Mesenteric fat pad (tissue), 1 donor: ENCODE data around the gene KNDC1. TPM values are rescaled to one million over a fixed set of nuclear protein-coding genes. Genes with fewer than 3 reads are reported as not detected.
A peak's percentile ranks its signal among the peaks of the same experiment; 100 is the strongest.
"Not testable (repeated sequence)": the region's sequence is repeated elsewhere in the genome, so short reads cannot be mapped to it uniquely, and the experiment has no call there.

Experiments used
- DNase-seq: peaks from one replicate; pipeline ENCODE4 v3.0.0-alpha.2; 2020; ENCODE audit warnings: low spot score
- long read RNA-seq: library from polyadenylated mRNA; unstranded; transcript quantifications from one replicate; pipeline ENCODE4 v2.0.0, GENCODE V29; 2020
- total RNA-seq: library from RNA; stranded (reverse); fragmentation: NEBNext Ultra II Directional; extraction: Animal tissue kit (Norgen Biotek cat#: 25700); gene quantifications from one replicate; pipeline ENCODE4 v1.2.1, GENCODE V29; 2021
- donor health status: DM: yes; HTN: yes; CAD: no.

Gene KNDC1
- 0.13 TPM for total RNA-seq
- long read RNA-seq, result 0 reads

DNA sequence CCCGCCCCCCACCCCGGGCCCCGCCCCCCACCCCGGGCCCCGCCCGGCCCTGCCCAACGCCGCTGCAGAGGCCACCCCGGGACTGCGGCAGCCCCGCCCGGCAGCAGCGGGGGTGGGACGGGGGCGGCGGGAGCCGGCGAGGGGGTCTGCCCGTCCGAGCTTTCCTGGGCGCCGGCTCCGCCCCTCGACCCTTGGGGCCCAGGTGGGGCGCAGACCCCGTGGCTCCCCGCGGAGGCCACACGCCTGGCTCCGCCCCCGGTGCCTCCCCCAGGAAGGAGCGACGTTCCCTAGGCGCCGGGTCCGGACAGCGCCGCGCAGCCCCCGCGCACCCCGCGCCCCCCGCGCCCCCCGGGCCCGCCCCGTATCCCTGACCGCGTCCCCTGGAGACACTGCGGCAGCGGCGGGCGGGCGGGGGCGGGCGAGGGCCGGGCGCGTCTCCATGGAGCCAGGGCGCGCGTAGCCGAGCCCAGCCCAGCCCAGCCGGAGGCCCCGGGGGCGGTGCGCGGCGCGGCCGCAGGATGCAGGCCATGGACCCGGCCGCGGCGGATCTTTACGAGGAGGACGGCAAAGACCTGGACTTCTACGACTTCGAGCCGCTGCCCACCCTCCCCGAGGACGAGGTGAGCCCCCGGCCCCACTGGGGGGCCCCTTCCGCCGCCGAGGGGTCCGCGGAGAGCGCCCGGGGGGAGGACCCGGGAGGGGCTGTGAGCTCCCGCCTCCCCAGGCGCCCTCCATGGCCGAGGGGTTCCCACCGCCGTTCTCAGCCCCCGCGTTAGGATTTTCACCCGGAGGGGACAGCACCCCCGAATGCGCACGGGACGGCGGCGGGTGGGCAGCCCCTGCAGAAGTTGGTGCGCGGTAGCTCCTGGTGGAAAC, at the start of gene KNDC1:
Gene KNDC1, plus strand, starts transcription at position 270 of the 876 bp plus-strand sequence. Its CDS starts 249 bp downstream, at position 519.
- DNase-seq, result peak; percentile 85

DNA sequence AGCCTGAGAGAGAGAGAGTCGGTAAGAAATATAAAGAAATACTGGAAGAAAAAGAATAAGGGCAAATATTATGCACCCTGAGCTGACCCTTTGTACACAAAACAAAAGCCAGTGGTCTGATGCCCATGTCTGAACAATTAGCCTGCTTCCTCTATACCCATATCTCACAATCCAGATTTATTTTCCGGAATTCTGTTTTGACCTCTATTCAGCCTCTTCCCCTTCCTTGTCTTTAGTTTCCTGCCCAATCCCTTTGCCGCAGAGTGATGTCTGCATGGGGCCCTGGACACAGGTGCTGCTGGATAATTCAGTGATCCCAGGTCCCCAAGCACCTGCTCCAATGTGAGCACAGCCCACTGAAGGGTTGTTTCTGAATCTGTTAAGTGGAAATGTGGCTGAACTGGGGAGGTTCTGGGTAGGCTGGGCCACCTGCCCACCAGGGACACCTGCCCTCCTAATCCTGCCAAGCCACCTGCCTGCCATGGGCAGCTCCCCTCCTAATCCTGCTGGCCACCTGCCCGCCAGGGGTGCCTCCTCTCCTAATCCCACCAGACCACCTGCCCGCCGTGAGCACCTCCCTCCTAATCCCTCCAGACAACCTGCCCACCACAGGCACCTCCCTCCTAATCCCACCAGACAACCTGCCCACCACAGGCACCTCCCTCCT, 49.3 kb upstream of the KNDC1 start:
- DNase-seq, result no peak

DNA sequence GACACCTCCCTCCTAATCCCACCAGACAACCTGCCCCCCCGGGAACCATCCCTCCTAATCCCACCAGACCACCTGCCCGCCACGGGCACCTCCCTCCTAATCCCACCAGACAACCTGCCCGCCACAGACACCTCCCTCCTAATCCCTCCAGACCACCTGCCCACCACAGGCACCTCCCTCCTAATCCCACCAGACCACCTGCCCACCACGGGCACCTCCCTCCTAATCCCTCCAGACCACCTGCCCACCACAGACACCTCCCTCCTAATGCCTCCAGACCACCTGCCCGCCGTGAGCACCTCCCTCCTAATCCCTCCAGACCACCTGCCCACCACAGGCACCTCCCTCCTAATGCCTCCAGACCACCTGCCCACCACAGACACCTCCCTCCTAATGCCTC, 48.4 kb upstream of the KNDC1 start:
- DNase-seq, result not testable (repeated sequence)

DNA sequence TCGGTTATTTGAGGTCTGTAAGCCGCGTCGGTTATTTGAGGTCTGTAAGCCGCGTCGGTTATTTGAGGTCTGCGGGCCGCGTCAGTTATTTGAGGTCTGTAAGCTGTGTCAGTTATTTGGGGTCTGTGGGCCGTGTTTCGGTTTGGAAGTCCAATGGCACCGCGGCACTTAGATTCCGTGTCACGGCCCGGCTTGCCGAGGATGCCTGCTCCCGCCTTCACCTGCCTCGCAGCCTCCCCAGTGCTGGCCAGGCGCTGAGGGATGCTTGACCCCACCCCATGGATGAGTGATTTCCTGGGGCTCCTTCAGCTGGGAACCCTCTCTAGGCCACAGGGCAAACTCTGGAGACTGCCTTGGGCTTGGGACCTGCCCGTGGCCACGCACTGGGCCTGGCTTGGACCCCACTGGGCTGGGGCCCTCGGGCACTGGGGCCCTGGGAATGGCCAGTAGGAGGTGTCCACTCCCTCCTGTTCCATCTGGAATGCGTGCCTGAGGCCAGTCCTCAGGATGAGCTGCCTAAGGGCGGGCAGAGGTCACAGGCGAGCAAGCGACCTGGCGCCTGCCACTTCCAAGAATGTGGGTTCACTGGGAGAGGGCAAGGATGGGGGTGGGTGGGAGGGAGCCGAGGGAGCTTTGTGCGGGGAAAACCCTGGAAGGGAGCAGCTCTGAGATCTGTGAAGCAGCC, 46.7 kb upstream of the KNDC1 start:
- no peak for DNase-seq

DNA sequence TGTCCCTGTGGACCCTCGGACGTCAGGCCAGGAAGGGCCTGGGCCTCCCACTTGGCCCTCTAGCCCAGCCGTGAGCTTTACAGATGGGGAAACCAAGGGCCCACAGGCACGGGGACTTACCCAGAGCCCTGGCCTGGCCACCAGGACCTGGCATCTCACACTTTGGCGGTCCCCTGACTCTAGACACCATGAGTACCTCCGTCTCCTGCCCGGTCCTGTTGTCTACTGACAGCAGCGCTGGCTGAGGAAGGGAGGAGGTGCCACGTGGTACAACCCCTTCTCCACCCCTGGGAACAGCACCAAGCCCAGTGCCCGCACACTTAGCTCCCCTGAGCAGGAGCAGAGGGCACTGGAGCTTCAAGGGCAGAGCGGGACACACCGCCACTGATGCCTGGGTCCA, 46.2 kb upstream of the KNDC1 start:
- no peak for DNase-seq

DNA sequence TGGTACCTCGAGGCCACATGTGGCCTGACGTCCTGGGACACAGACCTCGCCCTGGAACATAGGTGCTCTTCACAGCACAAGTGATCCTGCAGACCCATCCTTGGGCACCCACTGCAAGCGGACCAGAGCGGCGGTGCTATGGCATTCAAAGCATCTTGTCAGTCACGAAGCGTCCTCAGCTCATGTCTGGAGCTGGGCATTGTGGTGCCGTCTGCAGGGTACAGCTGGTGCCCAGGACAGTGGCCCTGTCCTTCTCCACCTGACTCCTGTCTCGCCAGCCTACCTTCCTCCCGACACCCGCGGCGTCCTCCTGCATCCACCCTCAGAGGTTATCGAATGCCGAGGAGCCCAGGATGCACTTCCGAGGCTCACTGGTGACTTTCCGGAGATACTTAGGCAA, 45.8 kb upstream of the KNDC1 start:
- no peak for DNase-seq

GRCh38 chr10:133114726-133115452, 45.1 kb upstream of the KNDC1 start:
- no peak for DNase-seq

DNA sequence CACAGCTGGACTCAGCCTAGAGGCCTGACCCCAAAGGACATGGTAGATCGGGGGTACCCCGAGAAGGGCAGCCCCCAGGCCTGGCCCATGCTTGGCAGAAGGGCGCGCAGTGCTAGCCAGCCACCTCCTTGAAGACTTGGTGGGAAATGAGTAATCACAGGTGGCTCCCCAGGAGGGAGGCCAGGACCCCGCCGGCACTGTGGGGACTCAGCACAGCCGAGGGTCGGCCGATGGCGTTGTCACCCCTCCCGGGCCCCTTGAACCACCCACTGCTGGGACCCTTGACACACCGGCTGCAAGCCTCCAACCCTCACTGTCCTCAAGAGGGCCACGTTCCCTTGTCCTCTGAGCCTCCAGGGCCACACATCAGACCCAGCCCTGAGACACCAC, 44.6 kb upstream of the KNDC1 start:
- DNase-seq, result no peak

DNA sequence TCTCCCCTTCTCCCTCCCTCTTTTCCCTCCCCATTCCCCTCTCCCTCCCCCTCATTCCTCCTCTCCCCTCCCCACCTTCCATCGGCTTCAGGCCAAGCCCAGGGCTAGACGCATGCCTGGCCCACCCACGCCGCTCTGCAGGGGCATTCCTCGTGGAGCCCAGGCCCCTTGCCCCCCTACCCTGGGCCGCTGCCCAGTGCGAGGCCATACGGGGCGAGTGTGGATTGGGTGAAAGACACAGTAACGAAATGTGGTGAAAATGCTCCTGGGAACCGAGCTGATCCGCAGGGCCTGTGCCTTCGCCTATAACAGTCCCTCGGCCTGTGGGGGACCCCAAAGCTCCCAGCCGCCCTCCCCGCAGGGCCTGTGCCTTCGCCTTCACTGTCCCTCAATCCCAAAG, 44.0 kb upstream of the KNDC1 start:
- no peak for DNase-seq

DNA sequence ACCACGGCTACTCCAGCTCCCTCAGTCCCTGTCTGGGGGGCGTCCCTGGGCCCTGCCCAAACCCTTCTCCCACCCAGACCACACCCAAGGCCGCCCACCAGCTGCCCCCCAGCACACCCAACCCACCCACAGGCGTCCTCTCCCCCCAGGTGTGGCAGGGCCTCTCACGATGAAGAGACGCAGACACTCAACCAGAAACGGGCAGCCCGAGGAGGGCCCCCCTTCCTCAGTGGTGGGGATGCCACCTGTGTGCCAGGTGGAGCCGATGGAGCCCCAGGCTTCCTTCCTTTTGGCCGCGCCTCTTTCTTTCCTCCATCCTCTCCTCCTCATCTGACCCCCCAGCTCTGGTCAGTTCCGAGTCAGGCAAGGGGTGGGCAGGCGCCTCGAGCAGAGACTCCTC, 43.6 kb upstream of the KNDC1 start:
- no peak for DNase-seq

DNA sequence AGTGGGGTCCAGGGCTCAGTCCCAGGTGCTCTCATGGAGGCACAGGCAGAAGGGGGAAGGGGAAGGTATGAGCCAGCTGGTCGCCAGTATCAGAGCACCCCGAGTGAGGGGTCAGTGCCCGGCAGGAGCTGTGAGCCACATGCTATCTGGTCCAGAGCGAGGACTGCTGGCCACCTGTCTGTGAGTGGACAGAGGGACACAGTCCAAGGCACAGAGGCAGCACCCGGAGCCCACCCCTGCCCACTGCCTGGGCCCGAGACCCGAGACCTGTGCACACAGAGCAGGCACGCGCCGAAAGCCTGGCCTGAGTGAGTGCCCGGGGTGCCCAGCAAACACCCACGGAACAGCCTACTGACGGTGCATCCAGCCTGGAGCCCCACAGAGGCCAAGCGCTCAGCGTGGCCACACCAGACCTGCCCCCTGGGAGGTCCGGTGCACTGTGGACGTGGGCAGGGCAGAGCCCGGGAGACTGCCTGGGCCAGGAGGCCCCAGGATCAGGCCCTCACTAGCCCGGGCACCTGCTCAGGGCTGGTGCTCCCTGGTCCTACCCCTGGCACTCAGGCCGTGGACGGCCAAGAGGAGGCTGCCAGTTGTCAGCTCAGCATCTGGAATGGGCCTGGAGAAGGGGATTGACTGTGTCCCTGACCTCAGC, 42.9 kb upstream of the KNDC1 start:
- no peak for DNase-seq

GRCh38 chr10:133117688-133118071, 42.3 kb upstream of the KNDC1 start:
- no peak for DNase-seq

- DNase-seq, result no peak
These were observed 38.5 kb upstream of the KNDC1 start for GRCh38 chr10:133121479-133121878.

- DNase-seq, result no peak
These were observed 37.7 kb upstream of the KNDC1 start for GRCh38 chr10:133122171-133122935.

- no peak for DNase-seq
These were observed 36.8 kb upstream of the KNDC1 start for GRCh38 chr10:133123050-133123745.

DNA sequence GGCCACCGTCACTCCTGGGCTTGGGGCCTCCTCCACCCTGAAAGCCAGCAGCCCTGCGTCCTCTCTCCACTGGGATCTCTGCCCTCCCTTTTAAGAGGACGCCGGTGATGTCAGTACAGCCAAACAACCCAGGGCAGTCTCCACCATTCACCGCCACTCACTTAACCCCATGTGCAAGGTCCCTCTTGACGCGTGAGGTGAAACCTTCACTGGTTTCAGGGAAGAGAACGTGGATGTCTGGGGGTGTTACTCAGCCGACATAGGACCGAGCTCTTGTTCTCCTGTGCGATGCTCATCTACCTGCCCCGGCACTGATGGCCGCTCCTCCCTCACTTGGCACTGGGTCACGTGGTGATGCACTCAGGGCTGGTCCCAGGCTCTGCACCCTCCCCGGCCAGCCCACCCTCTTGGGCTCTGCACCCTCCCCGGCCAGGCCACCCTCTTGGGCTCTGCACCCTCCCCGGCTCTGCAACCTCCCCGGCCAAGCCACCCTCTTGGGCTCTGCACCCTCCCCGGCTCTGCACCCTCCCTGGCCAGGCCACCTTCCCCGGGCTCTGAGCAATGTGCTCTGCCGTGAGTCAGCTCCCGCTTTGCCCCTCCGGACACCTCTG, 36.2 kb upstream of the KNDC1 start:
- DNase-seq, result no peak

GRCh38 chr10:133124357-133125211, 35.4 kb upstream of the KNDC1 start:
- no peak for DNase-seq

- peak; percentile 49 for DNase-seq
These were observed 34.1 kb upstream of the KNDC1 start for GRCh38 chr10:133125901-133126300.
